GM18526 (cell line): ENCODE measurements around the gene SMG6.

Experiments used
- POLR2A ChIP-seq: IDR thresholded peaks from 3 replicates; pipeline ENCODE4 v1.6.1; 2011; ENCODE audit not compliant: insufficient read length; ENCODE audit errors: extremely low read depth

The SMG6 gene

GRCh38 chr17:2058586-2059546 lies 244.7 kb downstream of the SMG6 start:
- no peak for TF ChIP-seq POLR2A

- no peak for TF ChIP-seq POLR2A
Observed at GRCh38 chr17:2057760-2058585, 245.6 kb downstream of the SMG6 start.

- no peak for TF ChIP-seq POLR2A
Observed at GRCh38 chr17:2057175-2057759, 246.3 kb downstream of the SMG6 start.

GRCh38 chr17:2056206-2057174 lies 247.1 kb downstream of the SMG6 start:
- no peak for TF ChIP-seq POLR2A

- no peak for TF ChIP-seq POLR2A
Observed at GRCh38 chr17:2055292-2056205, 248.0 kb downstream of the SMG6 start.

- no peak for TF ChIP-seq POLR2A
Observed at GRCh38 chr17:2054512-2055291, 248.9 kb downstream of the SMG6 start, which contains the start of gene HIC1. TSS of gene HIC1 (plus strand) at chr17:2055103. CDS start at chr17:2056691, 1,588 bp downstream.

GRCh38 chr17:2054262-2054511 lies 249.4 kb downstream of the SMG6 start:
- no peak for TF ChIP-seq POLR2A

- TF ChIP-seq POLR2A, result no peak
Observed at GRCh38 chr17:2053380-2054261, 250.0 kb downstream of the SMG6 start.

- no peak for TF ChIP-seq POLR2A
Observed at GRCh38 chr17:2051933-2052559, 251.5 kb downstream of the SMG6 start.

- TF ChIP-seq POLR2A, result no peak
Observed at GRCh38 chr17:2051061-2051932, 252.3 kb downstream of the SMG6 start.

- no peak for TF ChIP-seq POLR2A
Observed at GRCh38 chr17:2050300-2051060, 253.1 kb downstream of the SMG6 start.
